Stimulated activated CD8-positive, alpha-beta memory T cell treated with anti-CD3 and anti-CD28 coated beads, Interleukin-4, amount 100 ng/mL, for 4 hours (primary cell): ENCODE data around the gene RAD23B.
"Not testable (repeated sequence)": the region's sequence is repeated elsewhere in the genome, so short reads cannot be mapped to it uniquely, and the experiment has no call there.

ENCODE experiments used
- DNase-seq, 2 donors: peaks; one replicate each; pipeline ENCODE4 v3.0.0-alpha.2; 2020; ENCODE audit warnings: low read depth in 2 of 2, low spot score in 1 of 2

Gene RAD23B

GRCh38 chr9:107282759-107283622 is at the start of gene RAD23B:
RAD23B (plus strand) TSS chr9:107283279; CDS start chr9:107283630, 351 bp downstream.
- peak; percentile 97 to 98 for DNase-seq

GRCh38 chr9:107235765-107236442 is 47.2 kb upstream of the RAD23B start:
- no peak for DNase-seq

GRCh38 chr9:107237873-107238272 is 45.2 kb upstream of the RAD23B start:
- no peak for DNase-seq

DNA sequence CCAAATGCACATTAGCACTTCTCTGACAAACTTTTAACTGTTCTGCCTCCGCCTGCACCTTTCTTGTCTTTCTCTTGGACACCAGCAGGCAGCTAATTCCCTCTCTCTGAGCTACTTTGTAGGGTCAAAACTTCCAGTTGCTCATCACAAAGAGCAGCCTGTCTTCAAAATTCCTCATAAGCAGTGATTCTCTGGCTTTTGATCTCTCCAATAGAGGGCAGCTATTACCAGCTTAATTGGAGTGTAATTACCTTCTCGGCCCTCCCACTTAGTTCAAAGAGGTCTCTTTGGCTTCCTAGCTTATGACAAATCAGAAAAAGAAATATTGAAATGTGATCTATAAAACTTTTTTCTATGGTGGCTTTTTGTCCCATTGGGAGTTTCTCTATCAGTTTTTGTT is 43.6 kb upstream of the RAD23B start:
- DNase-seq, result no peak

- DNase-seq, result no peak
Observed at GRCh38 chr9:107240260-107240659, 42.8 kb upstream of the RAD23B start.

DNA sequence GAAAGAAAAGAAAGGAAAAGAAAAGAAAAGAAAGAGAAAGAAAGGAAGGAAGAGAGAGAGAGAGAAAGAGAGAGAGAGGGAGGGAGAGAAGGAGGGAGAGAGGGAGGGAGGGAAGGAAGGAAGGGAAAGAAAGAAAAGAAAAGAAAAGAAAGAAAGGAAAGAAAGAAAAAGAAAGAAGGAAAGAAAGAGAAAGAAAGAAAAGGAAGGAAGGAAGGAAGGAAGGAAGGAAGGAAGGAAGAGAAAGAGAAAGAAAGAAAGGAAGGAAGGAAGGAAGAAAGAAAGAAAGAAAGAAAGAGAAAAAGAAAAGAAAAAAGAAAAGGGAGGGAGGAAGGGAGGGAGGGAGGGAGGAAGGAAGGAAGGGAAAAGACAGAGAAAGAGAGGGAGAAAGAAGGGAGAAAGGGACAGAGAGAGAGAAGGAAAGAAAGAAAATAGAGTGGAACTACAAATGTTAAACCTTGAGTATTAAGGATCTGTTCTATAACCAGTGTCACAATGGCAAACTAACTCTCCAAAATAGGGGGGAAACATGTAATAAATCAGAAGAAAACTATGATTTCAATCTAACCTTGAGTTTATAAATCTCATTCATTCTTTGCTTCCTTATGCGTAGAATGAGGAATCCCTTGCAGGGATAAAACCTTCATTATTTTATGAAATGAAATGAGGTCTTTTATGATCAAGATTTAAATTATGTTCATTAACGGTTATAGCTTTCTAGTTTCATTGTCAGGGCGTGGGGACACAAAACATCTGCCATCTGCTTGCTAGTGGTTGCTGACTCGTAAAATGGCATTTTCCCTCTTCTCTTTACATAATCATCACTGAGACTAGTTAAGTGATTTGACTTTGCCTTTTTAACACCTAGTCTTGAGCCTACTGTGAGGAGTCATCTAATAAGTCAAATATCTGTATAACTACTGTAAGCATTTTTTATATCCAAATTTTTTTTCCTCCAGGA is 40.7 kb upstream of the RAD23B start:
- DNase-seq, result no peak

DNA sequence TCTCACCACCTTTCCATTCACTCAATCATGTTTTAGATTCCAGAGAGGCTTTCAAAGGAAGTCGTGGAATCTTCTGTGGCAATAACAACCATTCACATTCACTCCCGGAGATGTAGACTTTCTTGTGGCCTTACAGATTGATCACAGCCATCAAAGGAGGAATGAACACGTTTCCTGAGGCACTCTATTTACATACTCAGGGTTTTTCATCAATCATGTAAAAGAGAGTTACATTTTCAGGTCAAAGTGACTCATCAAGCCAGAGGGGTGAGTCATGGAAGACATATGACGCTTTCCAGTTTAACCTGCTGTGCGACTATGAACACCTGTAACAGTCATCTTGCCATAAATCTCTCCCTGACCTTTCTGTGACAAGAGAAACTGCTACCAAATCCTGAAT is 39.3 kb upstream of the RAD23B start:
- peak in 1 of 2 donors; percentile 34 for DNase-seq

- DNase-seq, result no peak
Observed at GRCh38 chr9:107246259-107247254, 36.5 kb upstream of the RAD23B start.

- no peak for DNase-seq
Observed at GRCh38 chr9:107248714-107249113, 34.4 kb upstream of the RAD23B start.

- DNase-seq, result no peak
Observed at GRCh38 chr9:107249131-107249533, 33.9 kb upstream of the RAD23B start.

DNA sequence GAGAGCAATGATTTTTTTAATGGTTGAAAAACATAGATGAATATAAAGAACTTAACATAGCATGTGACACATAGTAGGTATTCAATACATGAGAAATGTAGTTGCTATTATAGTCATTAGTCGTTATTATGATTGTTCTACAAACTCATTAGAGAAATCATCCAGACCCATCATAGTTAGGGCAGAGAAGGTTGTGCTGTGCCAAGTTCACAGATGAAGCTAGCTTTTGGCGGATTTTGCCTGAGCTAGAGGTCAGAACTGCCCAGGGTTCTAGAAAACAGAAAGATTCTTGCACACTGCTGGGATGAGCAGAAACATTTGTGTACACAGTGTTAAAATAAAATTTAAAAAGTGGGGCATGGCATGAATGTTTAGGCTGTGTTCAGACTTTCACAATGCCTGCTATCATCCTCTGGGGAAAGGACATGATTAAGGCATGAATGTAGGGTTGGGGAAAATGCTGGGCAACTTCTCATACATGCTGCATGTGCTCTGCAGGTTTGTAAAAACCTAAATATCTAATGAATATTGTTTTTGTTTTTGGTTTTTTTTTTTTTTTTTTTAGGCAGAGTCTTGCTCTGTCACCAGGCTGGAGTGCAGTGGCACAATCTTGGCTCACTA is 33.3 kb upstream of the RAD23B start:
- DNase-seq, result no peak

GRCh38 chr9:107251756-107252322 is 31.2 kb upstream of the RAD23B start:
- DNase-seq, result no peak

DNA sequence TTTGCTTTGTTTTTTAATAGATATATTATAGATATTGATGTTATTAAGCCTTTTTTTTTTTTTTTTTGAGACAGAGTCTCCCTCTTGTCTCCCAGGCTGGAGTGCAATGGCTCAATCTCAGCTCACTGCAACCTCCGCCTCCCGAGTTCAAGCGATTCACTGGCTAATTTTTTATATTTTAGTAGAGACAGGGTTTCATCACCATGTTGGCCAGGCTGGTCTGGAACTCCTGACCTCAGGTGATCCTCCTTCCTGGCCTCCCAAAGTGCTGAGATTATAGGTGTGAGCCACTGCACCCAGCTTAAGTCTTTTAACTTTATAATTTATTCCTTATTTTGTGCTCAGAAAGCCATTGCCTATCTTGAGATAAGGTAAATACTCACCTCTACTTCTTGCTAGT is 24.2 kb upstream of the RAD23B start:
- DNase-seq, result no peak

DNA sequence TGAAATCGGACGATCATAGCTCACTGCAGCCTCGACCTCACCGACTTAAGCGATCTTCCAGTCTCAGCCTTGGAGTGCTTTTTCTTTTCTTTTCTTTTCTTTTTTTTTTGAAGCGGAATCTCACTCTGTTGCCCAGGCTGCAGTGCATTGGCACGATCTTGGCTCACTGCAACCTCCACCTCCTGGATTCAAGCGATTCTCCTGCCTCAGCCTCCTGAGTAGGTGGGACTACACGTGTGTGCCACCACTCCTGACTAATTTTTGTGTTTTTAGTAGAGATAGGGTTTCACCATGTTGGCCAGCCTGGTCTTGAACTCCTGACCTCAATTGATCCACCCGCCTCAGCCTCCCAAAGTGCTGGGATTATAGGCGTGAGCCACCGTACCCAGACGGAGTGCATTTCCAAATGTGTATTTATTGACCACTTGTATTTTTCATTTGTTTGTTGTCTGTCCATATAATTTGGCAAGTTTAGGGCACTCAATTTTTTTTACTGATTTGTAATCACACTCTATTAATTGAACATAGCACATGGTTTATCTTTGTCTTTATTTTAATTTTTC is 23.2 kb upstream of the RAD23B start:
- not testable (repeated sequence) for DNase-seq

DNA sequence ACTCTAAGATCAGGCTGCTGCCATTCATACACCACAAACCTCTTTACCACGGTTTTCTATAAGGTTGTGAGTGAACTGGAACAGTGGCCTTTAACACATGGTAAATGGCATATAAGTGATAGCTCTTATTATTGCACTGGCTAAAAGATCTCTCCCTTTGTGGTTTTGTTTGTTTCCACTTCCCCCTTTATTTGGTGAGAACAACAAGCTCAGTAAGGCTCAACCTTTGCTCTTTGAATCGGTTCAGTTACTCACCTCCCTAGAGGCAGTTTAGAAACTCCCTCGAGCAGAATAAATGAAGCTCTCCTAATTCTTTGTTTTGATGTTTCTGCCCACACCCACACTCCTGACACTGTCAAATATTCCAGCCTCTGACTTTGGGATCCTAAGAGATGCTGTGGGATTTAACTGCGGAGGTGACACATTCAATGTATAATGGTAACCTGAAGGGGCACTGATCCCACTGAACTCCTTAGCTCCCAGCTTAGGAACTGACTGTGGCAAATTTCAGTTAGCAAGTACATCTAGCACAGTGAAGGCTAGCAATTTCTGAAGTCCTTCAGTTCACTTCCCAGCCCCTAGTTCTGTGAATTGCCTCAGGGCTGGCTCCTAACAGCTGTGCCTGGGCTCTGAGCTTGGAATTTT is 22.5 kb upstream of the RAD23B start:
- DNase-seq, result no peak

GRCh38 chr9:107261106-107261505 is 22.0 kb upstream of the RAD23B start:
- no peak for DNase-seq

DNA sequence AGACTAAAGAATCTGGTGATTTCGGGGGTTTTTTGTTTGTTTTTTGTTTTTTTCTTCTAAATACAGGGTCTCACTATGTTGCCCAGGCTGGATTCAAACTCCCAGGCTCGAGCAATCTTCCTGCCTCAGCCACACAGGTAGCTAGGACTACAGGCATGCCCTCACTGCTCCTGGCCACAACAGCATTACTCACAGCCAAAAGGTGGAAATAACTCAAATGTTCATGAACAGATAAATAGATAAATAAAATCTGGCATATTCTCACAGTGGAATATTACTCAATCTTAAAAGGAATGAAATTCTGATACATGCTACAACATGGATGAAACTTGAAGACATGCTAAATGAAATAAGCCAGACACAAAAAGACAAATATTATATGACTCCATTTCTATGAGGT is 19.8 kb upstream of the RAD23B start:
- no peak for DNase-seq

- no peak for DNase-seq
Observed at GRCh38 chr9:107266624-107267368, 16.3 kb upstream of the RAD23B start.
